Spleen (tissue), 7 donors: Measurements from ENCODE around the gene SLC35G4.
"Not testable (repeated sequence)": the region's sequence is repeated elsewhere in the genome, so short reads cannot be mapped to it uniquely, and the experiment has no call there.

Experiments used
- CTCF ChIP-seq, 11 experiments: fragments of 200-600 bp in 7 of 11; fragments of 450-650 bp in 4 of 11; sonication (generic) in 4 of 11; IDR thresholded peaks in 8 of 11; conservative IDR thresholded peaks in 3 of 11; 1 replicate in 7 of 11; 2 replicates in 4 of 11; pipeline versions ENCODE4 v1.4.0 to v1.8.0; 2016 to 2021; ENCODE audit warnings: antibody characterized with exemption in 11 of 11, inconsistent platforms in 4 of 11, mild to moderate bottlenecking in 1 of 11
- POLR2A ChIP-seq, 3 donors: fragments of 450-650 bp; IDR thresholded peaks; one replicate each; pipeline ENCODE4 v1.5.1; 2017; ENCODE audit warnings: antibody characterized with exemption in 3 of 3, mild to moderate bottlenecking in 1 of 3
- POLR2AphosphoS5 ChIP-seq, 3 donors: sonication (generic); formaldehyde crosslinking; IDR thresholded peaks; one replicate each; pipeline ENCODE4 v1.5.1; 2017; ENCODE audit warnings: antibody characterized with exemption in 3 of 3
- donor health status: DM: no; HTN: no; CAD: no; lungs with moderate emphysema.
- donor health status: DM: no; HTN: no; CAD: no.
- donor health status: DM: no; HTN: no; CAD: no.

- not testable (repeated sequence) for TF ChIP-seq CTCF (IDR thresholded peaks at IDR 0.05 in 8 of 11, conservative IDR thresholded peaks at IDR 0.05 in 3 of 11); POLR2A (IDR thresholded peaks at IDR 0.05); POLR2AphosphoS5 (IDR thresholded peaks at IDR 0.05)
Measured at GRCh38 chr18:11613611-11614010, 4.2 kb downstream of the SLC35G4 start.
